Cardiac fibroblast (primary cell): ENCODE results near the gene GGT6.

Source experiments
- DNase-seq, 2 donors: peaks; one replicate each; pipeline versions ENCODE4 v3.0.0 to v3.0.0-alpha.2; 2010; ENCODE audit warnings: low read depth in 2 of 2
- H3K4me3 ChIP-seq, 2 donors: replicated peaks in 1 of 2; 1 replicate in 1 of 2; 2 replicates in 1 of 2; pipeline ENCODE4 v1.5.1; 2011; ENCODE audit warnings: low read depth in 2 of 2, low read length in 2 of 2, mild to moderate bottlenecking in 2 of 2, moderate library complexity in 1 of 2
- CTCF ChIP-seq: IDR thresholded peaks from one replicate; pipeline ENCODE4 v1.5.1; 2011; ENCODE audit warnings: low read depth, mild to moderate bottlenecking, low read length, inconsistent platforms

The GGT6 gene

GRCh38 chr17:4566785-4567184 is 6.4 kb upstream of the GGT6 start:
- DNase-seq, result peak; percentile 61 to 65
- peak; percentile 79 for TF ChIP-seq CTCF
- no peak overlapping the region for H3K4me3 ChIP-seq

DNA sequence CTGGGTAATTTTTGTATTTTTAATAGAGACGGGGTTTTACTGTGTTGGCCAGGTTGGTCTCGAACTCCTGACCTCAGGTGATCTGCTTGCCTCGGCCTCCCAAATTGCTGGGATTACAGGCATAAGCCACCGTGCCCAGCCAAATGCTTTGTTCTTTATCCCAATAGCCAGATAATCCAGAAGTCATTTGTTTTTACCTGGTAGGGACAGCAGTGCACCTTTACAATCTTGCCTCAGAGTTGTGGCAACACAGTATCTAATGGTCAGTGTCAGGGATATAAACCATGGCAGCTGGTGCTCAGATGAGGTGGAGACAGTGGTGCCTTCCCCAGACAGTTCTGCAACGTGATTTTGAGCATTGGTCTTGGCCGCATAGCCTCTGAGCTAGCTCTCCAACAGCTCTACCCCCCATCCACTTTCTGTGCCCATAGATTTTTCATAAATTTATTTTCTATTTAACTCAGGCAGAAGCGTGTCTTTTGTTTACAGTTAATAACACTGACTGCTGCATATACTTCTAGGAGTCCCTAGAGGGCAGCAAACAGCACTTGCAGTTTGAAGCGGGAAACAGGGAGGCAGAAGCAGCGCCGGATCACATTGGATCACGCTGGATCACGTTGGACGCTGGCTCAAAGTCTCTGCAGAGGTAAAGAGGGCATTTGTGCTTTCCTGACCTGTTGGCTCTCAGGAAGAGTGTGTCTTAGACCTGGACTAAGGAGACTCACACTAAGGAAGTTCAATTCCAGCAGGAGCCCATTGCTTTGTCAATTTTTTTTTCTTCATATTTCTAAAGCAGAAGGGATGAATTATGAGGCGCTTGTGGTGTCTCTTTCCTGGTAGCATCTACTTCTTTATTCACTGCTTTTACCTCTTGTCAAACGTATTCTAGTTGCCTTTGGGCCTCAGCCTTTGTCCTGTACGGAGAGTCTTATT is 5.1 kb upstream of the GGT6 start:
- no peak overlapping the region for H3K4me3 ChIP-seq
- DNase-seq, result peak; percentile 84 to 87
- peak; percentile 93 for TF ChIP-seq CTCF

GRCh38 chr17:4562015-4562969 is 1.9 kb upstream of the GGT6 start:
- DNase-seq, result peak in 1 of 2 donors; percentile 44
- H3K4me3 ChIP-seq, result no peak overlapping the region
- no peak for TF ChIP-seq CTCF

DNA sequence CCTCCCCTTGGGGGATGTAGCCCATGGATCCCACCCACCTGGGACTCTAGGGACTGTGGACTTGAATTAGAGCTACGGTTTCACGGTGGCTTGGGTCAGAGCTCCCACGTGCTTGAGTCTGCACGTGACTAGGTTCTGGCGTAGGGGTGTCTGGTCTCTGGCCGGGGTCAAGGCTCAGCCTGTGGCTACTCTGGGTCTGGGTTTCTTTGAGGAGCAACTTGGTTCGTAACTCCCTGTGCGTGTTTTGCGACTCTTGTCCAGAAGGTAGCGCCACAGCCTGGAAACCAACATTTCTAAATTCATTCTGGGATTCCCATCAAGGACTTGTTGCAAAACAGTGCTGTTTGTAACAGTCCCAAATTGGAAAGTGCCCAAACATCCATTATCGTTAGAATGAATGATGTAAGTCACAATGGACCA is 470 bp upstream of the GGT6 start:
- H3K4me3 ChIP-seq, result no peak overlapping the region
- TF ChIP-seq CTCF, result no peak
- peak; percentile 32 to 76 for DNase-seq

DNA sequence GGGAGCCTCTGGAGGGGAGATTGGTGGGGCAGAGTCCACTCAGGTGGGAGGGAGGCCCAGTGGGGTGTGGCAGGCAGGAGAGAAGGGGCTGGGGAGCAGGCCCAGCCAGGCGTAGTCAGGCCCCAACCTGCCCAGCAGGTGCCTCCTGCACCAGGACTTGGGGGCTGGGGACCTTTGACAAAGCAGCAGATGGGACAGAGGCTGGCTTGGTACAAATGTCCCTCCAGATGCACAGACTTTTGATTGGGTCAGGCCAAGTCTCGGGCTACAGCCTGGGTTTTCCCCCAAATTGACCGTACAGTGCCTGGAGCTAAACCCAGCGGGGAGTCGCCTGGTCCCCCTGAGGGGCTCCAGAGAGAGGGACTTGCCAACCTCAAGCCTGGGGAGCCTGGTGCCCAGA is 411 bp downstream of the GGT6 start:
- DNase-seq, result no peak
- no peak for TF ChIP-seq CTCF
- no peak overlapping the region for H3K4me3 ChIP-seq

DNA sequence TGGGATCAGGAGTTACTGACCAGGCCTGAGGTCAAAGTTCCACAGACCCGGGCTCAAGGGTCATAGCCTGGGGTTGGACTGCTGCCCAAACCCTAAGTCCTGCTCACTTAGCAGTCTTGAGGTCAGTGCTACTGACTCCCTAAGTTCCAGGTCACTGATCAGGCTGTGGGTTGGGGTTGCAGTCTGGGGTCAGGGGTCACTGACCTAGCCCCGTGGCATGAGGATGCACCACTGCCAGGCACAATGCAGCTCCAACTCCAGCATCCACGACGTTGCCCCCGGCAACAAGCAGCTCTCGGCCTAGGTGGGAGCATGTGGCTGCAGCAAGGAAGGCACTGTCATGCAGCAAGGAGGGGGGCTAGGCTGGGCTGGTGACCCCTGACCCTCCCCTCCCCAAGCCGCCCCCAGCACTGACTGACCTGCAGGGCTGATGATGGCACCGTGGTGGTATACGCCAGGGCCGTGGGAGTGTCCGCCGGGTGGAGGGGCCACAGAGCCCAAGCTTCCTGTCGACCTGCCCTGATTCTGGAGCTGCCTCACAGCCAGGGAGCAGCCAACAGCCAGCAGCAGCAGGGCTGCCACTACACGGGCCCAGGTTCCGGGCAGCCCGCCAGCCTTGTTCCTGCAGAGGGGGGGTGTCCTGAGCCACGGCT is 1.1 kb downstream of the GGT6 start:
- no peak for DNase-seq
- no peak for TF ChIP-seq CTCF
- H3K4me3 ChIP-seq, result no peak overlapping the region
